ENCODE data around the gene SLC25A20.

- TF ChIP-seq, protein P1, sequence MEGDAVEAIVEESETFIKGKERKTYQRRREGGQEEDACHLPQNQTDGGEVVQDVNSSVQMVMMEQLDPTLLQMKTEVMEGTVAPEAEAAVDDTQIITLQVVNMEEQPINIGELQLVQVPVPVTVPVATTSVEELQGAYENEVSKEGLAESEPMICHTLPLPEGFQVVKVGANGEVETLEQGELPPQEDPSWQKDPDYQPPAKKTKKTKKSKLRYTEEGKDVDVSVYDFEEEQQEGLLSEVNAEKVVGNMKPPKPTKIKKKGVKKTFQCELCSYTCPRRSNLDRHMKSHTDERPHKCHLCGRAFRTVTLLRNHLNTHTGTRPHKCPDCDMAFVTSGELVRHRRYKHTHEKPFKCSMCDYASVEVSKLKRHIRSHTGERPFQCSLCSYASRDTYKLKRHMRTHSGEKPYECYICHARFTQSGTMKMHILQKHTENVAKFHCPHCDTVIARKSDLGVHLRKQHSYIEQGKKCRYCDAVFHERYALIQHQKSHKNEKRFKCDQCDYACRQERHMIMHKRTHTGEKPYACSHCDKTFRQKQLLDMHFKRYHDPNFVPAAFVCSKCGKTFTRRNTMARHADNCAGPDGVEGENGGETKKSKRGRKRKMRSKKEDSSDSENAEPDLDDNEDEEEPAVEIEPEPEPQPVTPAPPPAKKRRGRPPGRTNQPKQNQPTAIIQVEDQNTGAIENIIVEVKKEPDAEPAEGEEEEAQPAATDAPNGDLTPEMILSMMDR (IDR thresholded peaks at IDR 0.05) = no peak
- no peak for TF ChIP-seq POLR2A (IDR thresholded peaks at IDR 0.05)
Measured at GRCh38 chr3:48928679-48929078, 30.0 kb upstream of the SLC25A20 start.

Measured in Peyer's patch (tissue), 4 donors.